GM12878 (cell line): ENCODE measurements around the gene PLA2G12B.

Experiments used
- CTCF ChIP-seq, 3 experiments: IDR thresholded peaks in 2 of 3; conservative IDR thresholded peaks in 1 of 3; 2 replicates each; pipeline ENCODE4 v1.5.1; 2011; ENCODE audit warnings: low read depth in 3 of 3, low read length in 3 of 3, mild to moderate bottlenecking in 3 of 3, control low read depth in 2 of 3, moderate library complexity in 2 of 3, inconsistent platforms in 1 of 3, mixed read lengths in 1 of 3; ENCODE audit not compliant: control insufficient read depth in 2 of 3, insufficient read depth in 1 of 3; ENCODE audit errors: extremely low read depth in 1 of 3
- POLR2AphosphoS5 ChIP-seq: IDR thresholded peaks from 2 replicates; pipeline ENCODE4 v1.6.1; 2011; ENCODE audit warnings: mild to moderate bottlenecking, low read length, inconsistent platforms
- TCF7 ChIP-seq: IDR thresholded peaks from 2 replicates; pipeline ENCODE4 v1.6.1; 2014; ENCODE audit warnings: antibody characterized with exemption, borderline replicate concordance

GRCh38 chr10:72956001-72956400, 1.4 kb upstream of the PLA2G12B start:
- TF ChIP-seq TCF7 (no peak), POLR2AphosphoS5 (no peak), CTCF (IDR thresholded peaks at IDR 0.05 in 2 of 3, conservative IDR thresholded peaks at IDR 0.05 in 1 of 3; ENCODE audit: control insufficient read depth in 2 of 3, extremely low read depth in 1 of 3, insufficient read depth in 1 of 3, low read depth in 3 of 3, low read length in 3 of 3) (no peak)
